ENCODE results near the gene SLC38A10. TPM values are rescaled to one million over a fixed set of nuclear protein-coding genes. Genes with fewer than 3 reads are reported as not detected.

SLC38A10 gene
- total and polyA plus RNA-seq, 2 of the 13 experiments (the other 11 are each of a cell fraction or from before 2014, with no cell fraction given), result 23.4 to 55.8 TPM

GRCh38 chr17:81339534-81340296, 44.6 kb upstream of the SLC38A10 start (continued):
- TF ChIP-seq, protein P1, sequence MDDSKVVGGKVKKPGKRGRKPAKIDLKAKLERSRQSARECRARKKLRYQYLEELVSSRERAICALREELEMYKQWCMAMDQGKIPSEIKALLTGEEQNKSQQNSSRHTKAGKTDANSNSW (CRISPR knock-in tag; IDR thresholded peaks at IDR 0.05; ENCODE audit: borderline replicate concordance), result no peak; the same call in 1 of the 2 replicates
- TF ChIP-seq TCF7L2 (IDR thresholded peaks at IDR 0.05; ENCODE audit: low read depth, low read length) (no peak), ZNF614 (CRISPR knock-in tag; IDR thresholded peaks at IDR 0.05; ENCODE audit: borderline replicate concordance) (peak; percentile 37; the same call in 1 of the 2 replicates), ZNF232 (CRISPR knock-in tag; IDR thresholded peaks at IDR 0.05; ENCODE audit: borderline replicate concordance) (no peak), ZNF138 (CRISPR knock-in tag; IDR thresholded peaks at IDR 0.05; ENCODE audit: low read depth) (no peak), NFYB (CRISPR knock-in tag; IDR thresholded peaks at IDR 0.05) (peak; percentile 12; the same call in 1 of the 2 replicates), ZNF780A (CRISPR knock-in tag; IDR thresholded peaks at IDR 0.05) (no peak), ZNF615 (CRISPR knock-in tag; IDR thresholded peaks at IDR 0.05; ENCODE audit: borderline replicate concordance) (no peak), SMAD9 (CRISPR knock-in tag; IDR thresholded peaks at IDR 0.05) (no peak), ZNF605 (CRISPR knock-in tag; IDR thresholded peaks at IDR 0.05) (no peak), REST (IDR thresholded peaks at IDR 0.05; ENCODE audit: borderline replicate concordance in 1 of 2, low read depth in 1 of 2, low read length in 2 of 2) (no peak; a peak in 2 of 4 replicates), BRCA1 (CRISPR knock-in tag; IDR thresholded peaks at IDR 0.05) (no peak), ATRX (CRISPR knock-in tag; IDR thresholded peaks at IDR 0.05; ENCODE audit: borderline replicate concordance) (no peak), ZNF451 (CRISPR knock-in tag; IDR thresholded peaks at IDR 0.05) (no peak), HNRNPK (IDR thresholded peaks at IDR 0.05; ENCODE audit: low read depth, low read length, poor library complexity, severe bottlenecking) (peak; percentile 71)
- TF ChIP-seq, protein P2, sequence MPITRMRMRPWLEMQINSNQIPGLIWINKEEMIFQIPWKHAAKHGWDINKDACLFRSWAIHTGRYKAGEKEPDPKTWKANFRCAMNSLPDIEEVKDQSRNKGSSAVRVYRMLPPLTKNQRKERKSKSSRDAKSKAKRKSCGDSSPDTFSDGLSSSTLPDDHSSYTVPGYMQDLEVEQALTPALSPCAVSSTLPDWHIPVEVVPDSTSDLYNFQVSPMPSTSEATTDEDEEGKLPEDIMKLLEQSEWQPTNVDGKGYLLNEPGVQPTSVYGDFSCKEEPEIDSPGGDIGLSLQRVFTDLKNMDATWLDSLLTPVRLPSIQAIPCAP (CRISPR knock-in tag; IDR thresholded peaks at IDR 0.05; ENCODE audit: low read depth), result no peak
- TF ChIP-seq, protein P3, sequence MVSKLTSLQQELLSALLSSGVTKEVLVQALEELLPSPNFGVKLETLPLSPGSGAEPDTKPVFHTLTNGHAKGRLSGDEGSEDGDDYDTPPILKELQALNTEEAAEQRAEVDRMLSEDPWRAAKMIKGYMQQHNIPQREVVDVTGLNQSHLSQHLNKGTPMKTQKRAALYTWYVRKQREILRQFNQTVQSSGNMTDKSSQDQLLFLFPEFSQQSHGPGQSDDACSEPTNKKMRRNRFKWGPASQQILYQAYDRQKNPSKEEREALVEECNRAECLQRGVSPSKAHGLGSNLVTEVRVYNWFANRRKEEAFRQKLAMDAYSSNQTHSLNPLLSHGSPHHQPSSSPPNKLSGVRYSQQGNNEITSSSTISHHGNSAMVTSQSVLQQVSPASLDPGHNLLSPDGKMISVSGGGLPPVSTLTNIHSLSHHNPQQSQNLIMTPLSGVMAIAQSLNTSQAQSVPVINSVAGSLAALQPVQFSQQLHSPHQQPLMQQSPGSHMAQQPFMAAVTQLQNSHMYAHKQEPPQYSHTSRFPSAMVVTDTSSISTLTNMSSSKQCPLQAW (CRISPR knock-in tag; IDR thresholded peaks at IDR 0.05), result peak; percentile 99
- TF ChIP-seq, protein P4, sequence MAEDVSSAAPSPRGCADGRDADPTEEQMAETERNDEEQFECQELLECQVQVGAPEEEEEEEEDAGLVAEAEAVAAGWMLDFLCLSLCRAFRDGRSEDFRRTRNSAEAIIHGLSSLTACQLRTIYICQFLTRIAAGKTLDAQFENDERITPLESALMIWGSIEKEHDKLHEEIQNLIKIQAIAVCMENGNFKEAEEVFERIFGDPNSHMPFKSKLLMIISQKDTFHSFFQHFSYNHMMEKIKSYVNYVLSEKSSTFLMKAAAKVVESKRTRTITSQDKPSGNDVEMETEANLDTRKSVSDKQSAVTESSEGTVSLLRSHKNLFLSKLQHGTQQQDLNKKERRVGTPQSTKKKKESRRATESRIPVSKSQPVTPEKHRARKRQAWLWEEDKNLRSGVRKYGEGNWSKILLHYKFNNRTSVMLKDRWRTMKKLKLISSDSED (CRISPR knock-in tag; IDR thresholded peaks at IDR 0.05), result no peak

Data from HepG2 (cell line).